ENCODE data around the gene GALK2. TPM values are rescaled to one million over a fixed set of nuclear protein-coding genes. Genes with fewer than 3 reads are reported as not detected.
A peak's percentile ranks its signal among the peaks of the same experiment; 100 is the strongest.

The GALK2 gene
- total and polyA plus RNA-seq, 2 of the 4 experiments (the other 2 are of a cell fraction): 27.0 to 63.6 TPM

DNA sequence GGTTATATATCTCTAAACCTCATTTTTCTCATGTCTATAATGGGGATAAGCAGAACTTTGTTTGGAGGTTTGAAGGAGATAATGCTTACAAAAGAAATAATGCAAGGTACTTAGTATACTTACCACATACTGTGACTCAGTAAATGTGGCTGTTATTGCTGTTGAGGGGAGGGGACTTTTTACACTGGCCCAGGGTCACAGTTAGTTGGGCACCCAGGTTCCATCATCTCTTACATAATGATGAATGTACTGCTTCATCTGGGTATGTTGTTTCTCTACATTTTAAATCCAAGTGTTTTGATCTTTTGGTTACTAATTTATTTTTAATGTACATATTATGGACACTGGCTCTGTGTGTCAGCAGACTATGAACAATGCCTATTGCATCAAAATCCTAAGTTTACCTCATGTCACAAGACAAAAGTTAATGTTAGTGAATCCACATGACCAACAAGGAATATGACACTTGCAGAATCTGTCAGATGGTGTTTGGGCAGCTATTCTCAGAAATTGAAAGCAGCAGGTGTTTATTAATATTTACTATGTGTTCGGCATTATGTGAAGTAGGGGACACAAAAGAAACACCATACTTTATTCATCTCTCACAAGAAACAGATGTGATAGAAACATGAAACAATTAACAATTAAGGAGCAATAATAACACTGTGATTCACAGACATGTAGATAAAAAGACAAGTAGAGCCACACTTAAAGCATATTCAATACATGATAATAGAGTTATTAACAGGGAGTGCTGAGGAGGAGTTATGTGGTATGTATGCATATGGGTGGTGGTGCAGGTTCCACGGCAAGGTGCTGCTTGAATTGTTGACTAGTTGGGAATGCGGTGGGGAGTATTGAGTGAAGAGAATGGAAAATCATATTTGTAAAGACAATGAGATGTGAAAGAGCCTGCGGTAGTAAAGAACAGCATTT lies 109.7 kb downstream of the GALK2 start:
- CTCF ChIA-PET: interaction anchor here (1.0 kb wide), 1 partner anchor 44 kb away, joined by 3 read pairs; no protein-coding TSS in a partner anchor
- TF ChIP-seq CEBPB (IDR thresholded peaks at IDR 0.05; ENCODE audit: low read depth, low read length): no peak
- H2AK9ac ChIP-seq (replicated peaks; ENCODE audit: low read depth, low read length, poor library complexity): no peak overlapping the region

More for the DNA sequence above, 109.7 kb downstream of the GALK2 start:
- in situ Hi-C loops (cut with MboI; ENCODE audit: low sequenced_read_pairs) (no loop called here), dilution Hi-C loops (cut with HindIII; ENCODE audit: low sequenced_read_pairs, unreplicated experiment) (no loop called here), intact Hi-C loops (cut with micrococcal nuclease) (no loop called here)
- peaks cover 7% of the 10 kb centered on the region for H3K36me3 ChIP-seq (ENCODE audit: control insufficient read depth, insufficient read depth, low read length)
- no peak overlapping the region for H2BK120ac ChIP-seq (ENCODE audit: low read depth, low read length)
- ATAC-seq (ENCODE audit: low read depth) (no peak), DNase-seq (no peak)
- no peaks in the 10 kb centered on the region for H3K9me3 ChIP-seq (ENCODE audit: control insufficient read depth, insufficient read depth, low read length)
- POLR2A ChIA-PET (ENCODE audit: unreplicated experiment): no interaction called here
- no peak overlapping the region for H3K27ac ChIP-seq (ENCODE audit: insufficient read depth, low read length)
- H3K27me3 ChIP-seq (ENCODE audit: control insufficient read depth, insufficient read depth, low read length): no peaks in the 10 kb centered on the region
- no peak overlapping the region for H2AFZ ChIP-seq (replicated peaks; ENCODE audit: low read length, poor library complexity)
- H4K91ac ChIP-seq (ENCODE audit: insufficient read depth, low read depth, low read length): no peak overlapping the region
- 100% methylated on average over 1 to 3 of the region's 4 CpGs for WGBS, 2 experiments (ENCODE audit: extremely low coverage in 2 of 2, insufficient read length in 1 of 2)
- H4K8ac ChIP-seq (ENCODE audit: low read depth in 2 of 2, low read length in 2 of 2): peak overlapping the region in 1 of 2 experiments; percentile 9; a peak in 1 of 4 replicates
- H3K79me1 ChIP-seq (ENCODE audit: low read depth in 1 of 2, low read length in 2 of 2): peaks cover 0 to 4% of the 10 kb centered on the region in 2 experiments; a peak in 1 of 4 replicates
- peak overlapping the region; percentile 45; the same call in 1 of the 2 replicates for H3K4ac ChIP-seq (ENCODE audit: low read depth, low read length)
- H4K5ac ChIP-seq (ENCODE audit: low read depth, low read length): peak overlapping the region; percentile 68; the same call in 1 of the 2 replicates
- H3K56ac ChIP-seq (ENCODE audit: extremely low read depth, insufficient read depth, low read length): no peak overlapping the region
- H2BK15ac ChIP-seq (ENCODE audit: low read depth, low read length): no peak overlapping the region; the same call in 2 of the 3 replicates
- H3K4me3 ChIP-seq (ENCODE audit: insufficient read depth, low read depth, low read length): no peak overlapping the region
- H3K9ac ChIP-seq (ENCODE audit: low read depth, low read length): no peak overlapping the region
- peak overlapping the region; percentile 63; the same call in 1 of the 2 replicates for H2AK5ac ChIP-seq (ENCODE audit: low read depth, low read length)
- no peak overlapping the region for H3K4me2 ChIP-seq (ENCODE audit: low read depth, low read length)
- H4K20me1 ChIP-seq (ENCODE audit: insufficient read depth, low read length): no peaks in the 10 kb centered on the region
- no peak overlapping the region for H2BK5ac ChIP-seq (ENCODE audit: low read depth, low read length, poor library complexity, severe bottlenecking)
- peak overlapping the region; percentile 27; the same call in 1 of the 2 replicates for H2BK20ac ChIP-seq (ENCODE audit: low read depth, low read length)
- H3K18ac ChIP-seq (ENCODE audit: low read depth, low read length): peak overlapping the region; percentile 65; the same call in 1 of the 2 replicates
- no peak overlapping the region for H3K23ac ChIP-seq (ENCODE audit: low read depth, low read length)
- 0 out of 2 replicates have a peak overlapping the region, but pooled peaks have one; percentile 17 for H3K14ac ChIP-seq (replicated peaks; ENCODE audit: low read depth, low read length)
- BruUV-seq (replicated peaks): no TSS peak
- H3K9me1 ChIP-seq (ENCODE audit: insufficient read depth, low read length): no peaks in the 10 kb centered on the region; the same call in 1 of the 2 replicates
- peaks cover 11% of the 10 kb centered on the region for H3K4me1 ChIP-seq (ENCODE audit: control insufficient read depth, insufficient read depth, low read length)
